Ascending aorta (tissue), 2 donors: ENCODE measurements around the gene ZBTB7C. TPM values are rescaled to one million over a fixed set of nuclear protein-coding genes. Genes with fewer than 3 reads are reported as not detected.

Source experiments
- DNase-seq, 2 donors: peaks; one replicate each; pipeline ENCODE4 v3.0.0-alpha.2; 2019; ENCODE audit warnings: low spot score in 2 of 2
- H3K27ac ChIP-seq, 2 donors: fragments of 200-600 bp; sonication (generic); one replicate each; pipeline ENCODE4 v1.5.1; 2016 to 2017; ENCODE audit warnings: mild to moderate bottlenecking in 1 of 2
- H3K27me3 ChIP-seq: fragments of 200-600 bp; sonication (generic); one replicate; pipeline ENCODE4 v1.5.1; 2017
- H3K36me3 ChIP-seq, 2 donors: fragments of 200-600 bp; sonication (generic); one replicate each; pipeline ENCODE4 v1.5.1; 2016
- H3K4me1 ChIP-seq, 2 donors: fragments of 200-600 bp; sonication (generic); one replicate each; pipeline ENCODE4 v1.5.1; 2016 to 2017; ENCODE audit warnings: mild to moderate bottlenecking in 1 of 2
- H3K4me3 ChIP-seq, 2 donors: fragments of 200-600 bp; sonication (generic); one replicate each; pipeline ENCODE4 v1.5.1; 2016 to 2017; ENCODE audit warnings: mild to moderate bottlenecking in 1 of 2
- H3K9me3 ChIP-seq, 2 donors: fragments of 200-600 bp; sonication (generic); one replicate each; pipeline ENCODE4 v1.5.1; 2016
- CTCF ChIP-seq, 3 experiments: fragments of 200-600 bp in 2 of 3; fragments of 450-650 bp in 1 of 3; sonication (generic) in 2 of 3; IDR thresholded peaks; one replicate each; pipeline ENCODE4 v1.5.1; 2016 to 2019; ENCODE audit warnings: antibody characterized with exemption in 3 of 3, mild to moderate bottlenecking in 1 of 3, moderate library complexity in 1 of 3
- intact Hi-C: fragments of 100-400 bp; cut with DNase I; formaldehyde crosslinking; loops from one replicate; pipeline ENCODE4 v1.15.1; 2023
- total RNA-seq: library from RNA; depleted of rRNA; stranded (reverse); fragments of >200 nt; gene quantifications from one replicate; pipeline ENCODE4 v1.1.0, GENCODE V29; 2016

Gene ZBTB7C
- total RNA-seq, 1 donor from 2014 or later, result 8.1 TPM

GRCh38 chr18:48361801-48362200, 47.4 kb downstream of the ZBTB7C start:
- intact Hi-C loops, result no loop called here
- TF ChIP-seq CTCF (IDR thresholded peaks at IDR 0.05), result no peak

GRCh38 chr18:48360376-48361021, 48.7 kb downstream of the ZBTB7C start:
- H3K9me3 ChIP-seq, result no peaks in the 10 kb centered on the region
- TF ChIP-seq CTCF (IDR thresholded peaks at IDR 0.05), result no peak
- intact Hi-C loops, result no loop called here
- no peaks in the 10 kb centered on the region for H3K36me3 ChIP-seq
- no peak overlapping the region for H3K27ac ChIP-seq
- no peaks in the 10 kb centered on the region for H3K27me3 ChIP-seq
- H3K4me3 ChIP-seq, result no peak overlapping the region
- DNase-seq, result no peak
- H3K4me1 ChIP-seq, result no peaks in the 10 kb centered on the region

More at GRCh38 chr18:48361801-48362200, 47.4 kb downstream of the ZBTB7C start:
- H3K4me3 ChIP-seq, result no peak overlapping the region
- no peak overlapping the region for H3K27ac ChIP-seq
- DNase-seq, result peak in 1 of 2 donors; percentile 15
- no peaks in the 10 kb centered on the region for H3K9me3 ChIP-seq
- no peaks in the 10 kb centered on the region for H3K27me3 ChIP-seq
- no peaks in the 10 kb centered on the region for H3K4me1 ChIP-seq
- H3K36me3 ChIP-seq, result no peaks in the 10 kb centered on the region

GRCh38 chr18:48359626-48360025, 49.6 kb downstream of the ZBTB7C start:
- no peak overlapping the region for H3K4me3 ChIP-seq
- TF ChIP-seq CTCF (IDR thresholded peaks at IDR 0.05), result no peak
- no peaks in the 10 kb centered on the region for H3K4me1 ChIP-seq
- DNase-seq, result no peak
- no peaks in the 10 kb centered on the region for H3K9me3 ChIP-seq
- H3K27me3 ChIP-seq, result no peaks in the 10 kb centered on the region
- intact Hi-C loops, result no loop called here
- no peaks in the 10 kb centered on the region for H3K36me3 ChIP-seq
- no peak overlapping the region for H3K27ac ChIP-seq

GRCh38 chr18:48358868-48359267, 50.3 kb downstream of the ZBTB7C start:
- Histone ChIP-seq H3K4me3 (no peak overlapping the region), H3K27me3 (no peaks in the 10 kb centered on the region), H3K36me3 (no peaks in the 10 kb centered on the region), H3K4me1 (no peaks in the 10 kb centered on the region), H3K9me3 (no peaks in the 10 kb centered on the region), H3K27ac (no peak overlapping the region)
- TF ChIP-seq CTCF (IDR thresholded peaks at IDR 0.05), result no peak
- DNase-seq, result peak in 1 of 2 donors; percentile 37
- intact Hi-C loops, result no loop called here

- Histone ChIP-seq H3K27ac (no peak overlapping the region), H3K4me3 (no peak overlapping the region), H3K4me1 (no peaks in the 10 kb centered on the region), H3K36me3 (no peaks in the 10 kb centered on the region), H3K27me3 (no peaks in the 10 kb centered on the region), H3K9me3 (no peaks in the 10 kb centered on the region)
- intact Hi-C loops, result no loop called here
- peak in 1 of 2 donors; percentile 31 for DNase-seq
- no peak for TF ChIP-seq CTCF (IDR thresholded peaks at IDR 0.05)
These were observed 52.1 kb downstream of the ZBTB7C start for GRCh38 chr18:48356909-48357631.
